Adrenal gland (tissue), 5 donors: Measurements from ENCODE around the gene SUPT6H.

Source experiments
- POLR2A ChIP-seq, 2 donors: fragments of 450-650 bp; IDR thresholded peaks; one replicate each; pipeline ENCODE4 v1.6.1; 2017; ENCODE audit warnings: antibody characterized with exemption in 2 of 2, mild to moderate bottlenecking in 2 of 2, moderate library complexity in 1 of 2
- TF ChIP-seq, protein P1 (sequence below), 6 experiments: fragments of 450-650 bp in 4 of 6; fragments of 200-600 bp in 2 of 6; sonication (generic) in 1 of 6; IDR thresholded peaks; 1 replicate in 5 of 6; 2 replicates in 1 of 6; pipeline versions ENCODE4 v1.5.1 to v1.8.0; 2016 to 2021; ENCODE audit warnings: antibody characterized with exemption in 6 of 6, mild to moderate bottlenecking in 2 of 6, moderate library complexity in 1 of 6
- donor health status: DM: no; HTN: no; CAD: no.

DNA sequence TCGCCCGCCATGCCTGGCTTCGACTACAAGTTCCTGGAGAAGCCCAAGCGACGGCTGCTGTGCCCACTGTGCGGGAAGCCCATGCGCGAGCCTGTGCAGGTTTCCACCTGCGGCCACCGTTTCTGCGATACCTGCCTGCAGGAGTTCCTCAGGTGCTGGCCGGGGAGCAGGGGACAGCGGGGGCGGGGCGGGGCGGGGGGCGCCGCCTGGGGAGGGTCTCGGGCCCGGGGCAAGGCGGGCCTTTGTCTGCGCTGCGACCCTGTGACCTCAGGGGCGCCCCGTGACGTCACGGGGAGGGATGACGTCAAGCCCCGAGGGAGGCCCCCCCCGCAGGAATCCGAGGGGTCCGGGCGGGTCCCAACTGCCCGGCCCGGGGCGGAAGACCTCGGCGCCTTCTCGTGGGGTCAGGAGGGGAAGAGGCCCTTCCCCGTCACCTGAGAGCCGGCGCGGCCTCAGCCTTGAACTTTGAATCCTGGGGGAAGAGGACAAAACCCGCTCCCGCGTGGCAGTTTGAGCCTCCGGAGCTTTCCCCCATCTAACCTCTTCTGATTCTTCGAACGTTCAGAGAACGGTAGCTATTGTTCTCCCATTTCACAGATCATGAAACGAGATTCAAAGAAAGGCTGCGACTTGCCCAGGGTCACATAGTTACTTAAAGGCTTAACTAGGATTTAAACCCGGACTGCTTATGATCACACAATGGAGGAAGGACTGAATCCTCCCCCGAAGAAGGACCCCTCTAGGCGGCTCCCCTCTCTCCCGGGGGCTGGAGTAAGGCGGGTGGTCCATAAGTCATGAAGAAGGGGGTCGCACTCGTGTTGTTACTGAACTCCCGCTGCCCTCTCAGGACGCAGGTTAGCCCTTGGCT, 82.3 kb downstream of the SUPT6H start:
- TF ChIP-seq, protein P1, sequence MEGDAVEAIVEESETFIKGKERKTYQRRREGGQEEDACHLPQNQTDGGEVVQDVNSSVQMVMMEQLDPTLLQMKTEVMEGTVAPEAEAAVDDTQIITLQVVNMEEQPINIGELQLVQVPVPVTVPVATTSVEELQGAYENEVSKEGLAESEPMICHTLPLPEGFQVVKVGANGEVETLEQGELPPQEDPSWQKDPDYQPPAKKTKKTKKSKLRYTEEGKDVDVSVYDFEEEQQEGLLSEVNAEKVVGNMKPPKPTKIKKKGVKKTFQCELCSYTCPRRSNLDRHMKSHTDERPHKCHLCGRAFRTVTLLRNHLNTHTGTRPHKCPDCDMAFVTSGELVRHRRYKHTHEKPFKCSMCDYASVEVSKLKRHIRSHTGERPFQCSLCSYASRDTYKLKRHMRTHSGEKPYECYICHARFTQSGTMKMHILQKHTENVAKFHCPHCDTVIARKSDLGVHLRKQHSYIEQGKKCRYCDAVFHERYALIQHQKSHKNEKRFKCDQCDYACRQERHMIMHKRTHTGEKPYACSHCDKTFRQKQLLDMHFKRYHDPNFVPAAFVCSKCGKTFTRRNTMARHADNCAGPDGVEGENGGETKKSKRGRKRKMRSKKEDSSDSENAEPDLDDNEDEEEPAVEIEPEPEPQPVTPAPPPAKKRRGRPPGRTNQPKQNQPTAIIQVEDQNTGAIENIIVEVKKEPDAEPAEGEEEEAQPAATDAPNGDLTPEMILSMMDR (IDR thresholded peaks at IDR 0.05) = no peak
- no peak for TF ChIP-seq POLR2A (IDR thresholded peaks at IDR 0.05)
